NCI-H1105 (cell line): Measurements from ENCODE around the gene DHRSX.
"Not testable (repeated sequence)": the region's sequence is repeated elsewhere in the genome, so short reads cannot be mapped to it uniquely, and the experiment has no call there.

Experiments used
- DNase-seq: peaks from one replicate; lab custom pipeline; 2025; lab: John Stamatoyannopoulos, UW

DHRSX gene

DNA sequence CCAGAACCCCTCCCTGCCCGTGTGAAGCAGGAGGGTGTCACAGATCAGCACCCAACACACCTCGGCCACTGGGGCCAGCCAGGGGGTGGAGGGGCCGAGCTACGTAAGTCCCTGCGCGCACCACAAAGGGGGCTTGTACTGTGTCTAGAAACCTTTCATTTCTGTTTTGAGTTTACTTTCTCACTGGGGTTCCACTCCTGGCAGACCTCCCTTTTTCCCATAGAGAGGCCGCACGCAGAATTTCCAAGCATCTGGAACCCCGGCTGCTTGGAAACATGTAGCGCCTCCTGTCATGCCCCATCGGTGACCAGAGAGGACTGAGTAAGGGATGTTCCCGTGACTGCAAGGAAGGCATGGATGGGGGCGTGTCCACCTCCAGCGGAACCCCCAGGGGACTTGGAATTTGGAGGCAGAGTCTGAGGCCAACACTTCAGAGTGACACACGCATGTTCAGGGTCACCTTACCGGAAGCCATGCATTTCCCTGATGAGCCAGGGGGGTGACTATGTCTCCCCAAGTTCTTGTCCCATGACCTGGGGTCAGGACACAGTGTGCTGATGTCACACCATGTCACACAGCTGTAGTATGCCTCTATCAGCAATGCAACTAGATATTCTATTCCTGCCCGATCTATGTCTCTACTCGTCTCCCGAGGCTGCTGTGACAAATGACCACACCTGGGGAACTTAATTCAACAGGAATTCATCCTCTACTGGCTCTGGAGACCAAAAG lies 105.3 kb downstream of the DHRSX start:
- DNase-seq = no peak

DNA sequence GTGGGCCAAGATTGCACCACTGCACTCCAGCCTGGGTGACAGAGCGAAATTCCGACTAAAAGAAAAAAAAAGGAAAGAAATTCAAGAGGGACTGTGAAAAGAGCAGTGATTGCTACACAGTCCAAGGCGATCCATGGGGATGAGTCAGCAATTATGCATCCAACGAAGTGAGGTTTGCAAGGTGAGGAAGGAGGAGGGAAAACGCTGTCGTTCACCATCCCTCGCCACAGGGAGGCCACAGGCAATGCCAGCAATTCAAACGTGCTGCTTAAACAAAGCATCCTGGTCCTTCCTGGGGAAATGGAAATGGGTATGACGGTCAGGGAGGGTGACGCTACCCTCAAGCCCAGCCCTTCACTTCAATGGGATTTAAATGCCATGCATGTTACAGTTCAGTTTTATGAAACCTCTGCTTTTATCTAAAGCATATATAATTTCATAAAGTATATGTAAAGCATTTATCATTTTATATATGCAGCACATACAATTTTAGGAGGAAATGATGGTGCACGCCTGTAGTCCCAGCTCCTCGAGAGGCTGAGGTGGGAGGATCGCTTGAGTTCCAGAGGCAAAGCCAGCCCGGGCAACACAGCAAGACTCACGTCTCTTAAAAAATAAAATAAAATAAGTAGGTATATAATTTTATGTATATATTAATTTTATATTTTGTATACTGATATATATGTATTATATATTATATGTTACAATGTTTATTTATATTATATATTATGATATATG lies 108.7 kb downstream of the DHRSX start:
- DNase-seq = no peak

DNA sequence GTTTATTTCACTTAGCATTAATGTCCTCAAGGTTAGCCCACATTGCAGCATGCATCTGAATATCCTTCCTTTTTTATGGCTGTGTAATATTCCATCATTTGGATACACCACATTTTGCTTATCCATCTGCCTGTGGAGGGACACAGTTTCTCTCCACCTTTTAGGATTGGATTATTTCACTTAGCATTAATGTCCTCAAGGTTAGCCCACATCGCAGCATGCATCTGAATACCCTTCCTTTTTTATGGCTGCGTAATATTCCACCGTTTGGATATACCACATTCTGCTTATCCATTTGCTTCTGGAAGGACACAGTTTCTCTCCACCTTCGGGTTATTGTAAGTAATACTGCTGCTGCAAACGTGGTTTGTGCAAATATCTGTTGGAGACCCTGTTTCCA lies 110.0 kb downstream of the DHRSX start:
- no peak for DNase-seq

DNA sequence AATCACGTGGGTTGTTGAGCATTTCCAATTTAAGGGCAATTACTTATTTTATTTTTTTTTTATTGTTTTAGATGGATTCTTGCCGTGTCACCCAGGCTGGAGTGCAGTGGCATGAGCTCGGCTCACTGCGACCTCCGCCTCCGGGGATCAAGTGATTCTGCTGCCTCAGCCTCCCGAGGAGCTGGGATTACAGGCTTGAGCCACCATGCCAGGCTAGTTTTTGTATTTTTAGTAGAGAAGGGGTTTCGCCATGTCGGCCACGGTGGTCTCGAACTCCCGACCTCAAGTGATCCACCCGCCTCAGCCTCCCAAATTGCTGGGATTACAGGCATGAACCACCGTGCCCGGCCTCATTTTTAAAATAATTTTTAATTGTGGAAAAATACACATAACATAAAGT lies 111.0 kb downstream of the DHRSX start:
- DNase-seq = not testable (repeated sequence)

DNA sequence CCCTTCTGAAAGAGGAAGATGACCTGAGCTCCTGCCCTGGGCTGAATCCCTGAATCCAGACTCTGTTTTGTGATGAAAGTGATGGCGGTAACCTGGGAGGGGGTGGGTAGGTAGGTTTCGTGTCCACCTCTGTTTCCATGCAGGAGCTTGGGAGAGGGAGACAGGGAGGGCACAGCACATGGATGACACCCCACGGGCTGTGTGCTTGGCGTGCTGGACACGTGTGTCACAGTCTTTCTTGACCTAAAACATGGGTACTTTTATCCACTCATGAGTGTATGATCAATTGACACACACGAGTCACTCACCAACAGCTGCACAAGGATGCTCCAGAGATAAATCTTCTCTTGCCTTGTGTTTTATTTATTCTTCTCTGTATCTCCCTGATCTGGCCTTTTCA lies 111.5 kb downstream of the DHRSX start:
- DNase-seq = no peak

DNA sequence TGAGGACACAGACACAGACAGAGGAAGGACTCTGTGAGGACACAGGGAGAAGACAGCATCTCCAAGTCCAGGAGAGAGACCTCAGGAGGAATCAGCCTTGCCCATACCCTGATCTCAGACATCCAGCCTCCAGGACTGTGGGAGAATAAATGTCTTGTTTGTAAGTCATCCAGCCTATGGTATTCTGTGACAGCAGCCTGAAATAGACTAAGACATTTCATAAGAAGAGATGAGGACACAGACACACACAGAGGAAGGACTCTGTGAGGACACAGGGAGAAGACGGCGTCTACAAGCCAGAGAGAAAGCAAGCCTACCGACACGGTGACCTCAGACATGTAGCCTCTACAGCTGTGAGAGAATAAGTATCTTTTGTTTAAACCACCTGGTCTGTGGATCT lies 112.1 kb downstream of the DHRSX start:
- DNase-seq = no peak

DNA sequence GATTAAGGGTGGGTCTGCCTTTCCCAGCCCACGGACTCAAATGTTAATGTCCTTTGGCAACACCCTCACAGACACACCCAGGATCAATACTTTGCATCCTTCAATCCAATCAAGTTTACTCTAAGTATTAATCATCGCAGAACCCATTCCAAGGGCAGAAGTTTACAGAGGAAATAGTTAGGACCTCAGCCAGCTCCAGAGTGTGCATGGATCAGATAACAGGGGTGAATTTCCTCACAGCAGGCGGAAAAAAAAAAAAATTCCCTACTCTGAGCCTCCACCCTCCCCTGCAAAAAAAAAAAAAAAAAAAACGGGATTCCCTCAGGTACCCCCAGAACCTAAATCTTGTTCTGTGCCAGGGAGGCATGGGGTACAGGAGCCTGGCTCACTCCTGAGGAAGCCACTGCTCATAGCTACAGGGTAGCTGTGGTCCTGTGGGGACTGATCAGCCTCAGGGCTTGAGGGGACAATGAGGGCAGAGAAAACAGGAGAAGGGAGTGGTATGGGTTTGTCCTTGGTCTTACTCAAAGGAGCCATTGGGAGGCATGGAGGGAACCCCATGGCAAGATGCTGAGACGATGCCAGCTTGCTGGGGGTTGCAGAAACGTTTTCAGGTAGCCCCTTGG lies 113.0 kb downstream of the DHRSX start:
- no peak for DNase-seq

DNA sequence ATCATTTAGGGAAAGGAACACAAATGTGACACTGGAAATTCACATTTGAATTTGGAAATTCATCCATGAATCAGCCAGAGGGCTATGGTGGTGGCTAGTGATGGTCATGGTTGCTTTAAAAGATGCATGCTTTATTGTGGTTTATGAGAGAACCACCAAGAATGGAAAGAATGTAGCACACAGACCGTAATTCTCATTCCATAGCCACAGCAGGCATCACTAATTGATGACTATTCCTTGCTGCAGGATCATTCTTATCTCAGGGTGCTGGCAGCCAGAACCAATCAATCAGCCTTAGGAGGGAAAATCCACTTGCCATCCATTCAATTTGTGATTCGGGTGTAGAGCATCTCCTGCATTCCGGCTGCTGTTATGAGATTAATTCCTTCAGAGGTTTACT lies 115.6 kb downstream of the DHRSX start:
- DNase-seq = no peak

DNA sequence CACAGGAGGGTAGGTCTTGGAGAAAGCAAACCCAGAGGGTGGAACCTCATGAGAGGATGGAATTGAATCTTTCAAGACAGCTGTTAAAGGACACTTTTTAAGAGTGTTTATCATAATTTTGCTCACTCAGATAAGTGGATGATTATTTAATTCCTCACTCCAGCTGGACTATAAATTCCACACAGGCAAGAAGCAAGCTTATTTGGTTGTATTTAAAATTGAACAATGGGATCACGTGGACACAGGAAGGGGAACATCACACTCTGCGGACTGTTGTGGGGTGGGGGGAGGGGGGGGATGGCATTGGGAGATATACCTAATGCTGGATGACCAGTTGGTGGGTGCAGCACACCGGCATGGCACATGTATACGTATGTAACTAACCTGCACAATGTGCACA lies 116.3 kb downstream of the DHRSX start:
- no peak for DNase-seq

DNA sequence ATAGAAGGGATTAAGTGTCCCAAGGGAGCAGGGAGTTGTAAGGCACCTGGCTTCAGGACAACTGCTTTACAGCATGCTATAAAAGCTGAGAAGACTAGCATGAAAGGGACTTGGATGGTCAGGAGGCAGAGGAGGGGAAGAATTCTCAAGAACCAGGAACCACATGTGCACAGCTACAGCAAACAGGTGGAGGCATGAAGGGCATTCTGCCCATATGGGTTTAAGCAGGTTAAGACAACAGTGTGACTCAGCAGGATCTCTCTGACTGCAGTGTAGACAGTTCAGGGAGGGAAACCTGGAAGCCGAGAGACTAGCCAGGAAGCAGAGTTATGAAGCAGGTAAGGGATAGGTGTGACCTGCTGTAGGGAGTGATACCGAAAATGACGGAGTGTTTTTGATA lies 117.0 kb downstream of the DHRSX start:
- no peak for DNase-seq

DNA sequence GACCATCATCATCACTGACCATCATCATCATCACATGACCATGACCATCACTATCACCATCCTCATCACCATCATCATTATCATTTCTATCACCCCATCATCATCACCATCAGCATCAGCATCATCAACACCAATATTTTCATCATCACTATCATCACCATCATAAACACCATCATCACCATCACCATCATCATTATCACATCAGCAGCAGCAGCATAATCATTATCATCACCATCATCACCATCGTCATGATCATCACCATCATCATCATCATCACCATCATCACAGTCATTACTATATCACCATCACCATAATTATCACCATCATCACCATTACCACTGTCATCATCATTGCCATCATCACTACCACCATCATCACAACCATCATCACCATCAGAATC lies 117.6 kb downstream of the DHRSX start:
- DNase-seq = no peak

DNA sequence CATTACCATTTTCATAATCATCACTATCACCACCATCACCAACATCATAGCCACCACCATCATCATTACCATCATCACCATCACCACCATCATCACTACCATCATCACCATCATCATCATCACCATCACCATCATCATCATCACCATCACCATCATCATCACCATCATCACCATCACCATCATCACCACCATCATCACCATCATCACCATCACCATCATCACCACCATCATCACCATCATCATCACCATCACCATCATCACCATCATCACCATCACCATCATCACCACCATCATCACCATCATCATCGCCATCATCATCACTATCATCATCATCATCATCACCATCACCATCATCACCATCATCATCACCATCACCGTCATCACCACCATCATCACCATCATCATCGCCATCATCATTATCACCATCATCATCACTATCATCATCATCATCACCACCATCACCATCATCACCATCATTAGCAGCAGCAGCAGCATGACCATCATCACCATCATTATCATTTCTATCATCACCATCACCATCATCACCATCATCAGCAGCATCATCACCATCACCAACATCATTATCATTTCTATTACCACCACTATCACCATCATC lies 118.2 kb downstream of the DHRSX start:
- not testable (repeated sequence) for DNase-seq

DNA sequence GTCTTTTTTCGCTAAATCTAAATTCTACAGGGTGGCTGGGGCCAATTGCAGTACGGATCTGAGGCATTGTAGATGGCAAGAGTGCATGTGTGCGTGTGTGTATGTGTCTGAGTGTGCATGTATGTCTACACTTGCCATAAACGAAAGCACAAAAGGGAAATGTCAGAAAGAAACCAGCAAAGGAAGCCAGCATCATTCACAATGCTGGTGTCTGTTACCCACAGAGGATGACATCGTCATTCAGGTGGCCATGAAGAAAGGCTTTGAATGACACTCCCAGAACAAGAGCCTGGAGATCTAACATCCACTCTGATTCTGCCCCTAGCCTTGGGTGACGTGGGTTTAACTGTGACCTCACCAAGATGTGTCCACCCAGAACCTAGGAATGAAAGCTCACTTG lies 124.6 kb downstream of the DHRSX start:
- no peak for DNase-seq

DNA sequence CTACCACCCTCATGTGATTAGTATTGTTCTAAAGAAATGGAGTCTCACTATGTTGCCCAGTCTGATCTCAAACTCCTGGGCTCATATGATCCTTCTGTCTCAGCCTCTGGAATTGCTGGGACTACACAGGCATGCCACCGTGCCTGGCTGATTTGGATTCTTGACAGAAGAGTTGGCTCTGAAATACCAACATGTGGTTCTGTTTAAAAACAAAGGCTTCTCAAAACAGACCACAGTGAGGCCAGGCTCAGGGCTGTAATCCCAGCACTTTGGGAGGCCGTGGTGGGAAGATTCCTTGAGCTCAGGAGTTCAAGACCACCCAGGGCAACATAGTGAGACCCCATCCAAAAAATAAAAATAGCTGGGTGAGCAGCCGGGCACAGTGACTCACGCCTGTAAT lies 126.7 kb downstream of the DHRSX start:
- DNase-seq = no peak

DNA sequence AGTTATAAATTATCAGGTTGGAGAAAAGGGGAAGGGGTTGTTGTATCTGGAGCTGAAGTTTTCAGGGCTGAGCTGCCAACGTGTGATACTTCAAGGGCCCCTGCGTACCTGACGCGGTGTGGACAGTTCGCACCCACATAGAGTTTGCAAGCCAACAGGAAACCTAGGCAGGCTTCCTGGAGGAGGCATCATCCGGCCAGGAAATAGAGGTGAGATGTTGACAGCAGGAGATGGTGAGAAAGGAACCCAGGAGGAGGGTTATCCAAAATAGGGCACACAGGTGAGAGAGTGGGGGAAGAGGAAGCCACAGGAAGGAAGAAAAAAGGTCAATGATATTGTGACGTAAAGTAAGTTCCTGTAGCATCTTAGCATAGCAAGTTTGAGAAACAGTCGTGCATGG lies 127.2 kb downstream of the DHRSX start:
- DNase-seq = no peak

DNA sequence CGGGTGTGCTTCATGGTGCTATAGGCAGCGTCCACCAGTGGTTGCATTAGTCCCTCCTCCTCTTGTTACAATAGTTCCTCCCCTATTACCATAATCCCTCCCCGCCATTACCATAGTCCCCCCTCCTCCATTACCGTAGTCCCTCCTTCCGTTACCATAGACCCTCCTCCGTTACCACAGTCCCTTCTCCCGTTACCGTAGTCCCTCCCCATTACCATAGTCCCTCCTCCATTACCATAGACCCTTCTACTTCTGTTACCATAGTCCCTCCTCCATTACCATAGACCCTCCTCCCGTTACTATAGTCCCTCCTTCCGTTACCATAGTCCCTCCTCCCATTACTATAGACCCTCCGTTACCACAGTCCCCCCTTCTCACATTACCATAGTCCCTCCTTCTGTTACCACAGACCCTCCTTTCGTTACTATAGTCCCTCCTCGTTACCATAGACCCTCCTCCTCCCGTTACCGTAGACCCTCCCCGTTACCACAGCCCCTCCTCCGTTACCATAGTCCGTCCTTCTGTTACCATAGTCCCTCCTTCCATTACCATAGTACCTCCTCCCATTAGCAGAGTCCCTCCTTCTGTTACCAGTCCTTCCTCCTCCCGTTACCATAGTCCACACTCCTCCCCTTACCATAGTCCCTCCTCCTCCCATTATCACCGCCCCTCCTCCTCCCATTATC lies 129.6 kb downstream of the DHRSX start:
- DNase-seq = no peak

DNA sequence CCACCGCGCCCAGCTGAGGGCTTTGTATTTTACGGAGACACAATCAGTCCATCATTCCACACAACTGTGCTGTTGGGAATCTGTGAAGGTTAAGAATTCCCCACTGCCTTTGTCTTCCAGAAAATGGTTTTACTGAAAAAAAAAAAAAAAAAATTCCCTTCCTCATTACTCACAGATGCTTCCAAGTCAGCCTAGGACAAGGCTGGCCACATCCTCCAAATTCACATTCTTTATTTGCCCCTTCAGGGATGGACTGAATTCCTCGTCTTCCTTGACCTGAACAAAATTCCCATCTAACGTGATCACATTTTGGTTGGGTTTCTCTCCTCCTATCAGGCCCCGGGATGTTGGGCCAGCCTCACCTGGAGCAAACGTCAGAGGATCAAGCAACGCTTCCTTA lies 130.3 kb downstream of the DHRSX start:
- DNase-seq = no peak

DNA sequence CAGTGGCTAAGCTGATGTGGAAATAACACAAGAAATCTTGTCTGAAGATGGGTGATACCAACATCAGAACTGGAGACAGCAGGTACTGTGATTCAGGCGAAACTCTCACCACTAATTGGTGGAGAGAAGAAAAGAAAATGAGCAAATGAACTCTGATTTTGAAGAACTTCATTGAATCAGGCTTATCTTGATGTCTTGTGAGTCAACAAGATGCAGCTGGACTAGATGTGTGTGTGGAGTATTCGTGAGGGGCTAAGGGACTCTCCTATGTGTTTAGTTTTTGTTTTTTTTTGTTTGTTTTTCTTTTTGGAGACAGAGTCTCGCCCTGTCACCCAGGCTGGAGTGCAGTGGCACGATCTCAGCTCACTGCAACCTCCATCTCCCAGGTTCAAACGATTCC lies 131.6 kb downstream of the DHRSX start:
- no peak for DNase-seq

DNA sequence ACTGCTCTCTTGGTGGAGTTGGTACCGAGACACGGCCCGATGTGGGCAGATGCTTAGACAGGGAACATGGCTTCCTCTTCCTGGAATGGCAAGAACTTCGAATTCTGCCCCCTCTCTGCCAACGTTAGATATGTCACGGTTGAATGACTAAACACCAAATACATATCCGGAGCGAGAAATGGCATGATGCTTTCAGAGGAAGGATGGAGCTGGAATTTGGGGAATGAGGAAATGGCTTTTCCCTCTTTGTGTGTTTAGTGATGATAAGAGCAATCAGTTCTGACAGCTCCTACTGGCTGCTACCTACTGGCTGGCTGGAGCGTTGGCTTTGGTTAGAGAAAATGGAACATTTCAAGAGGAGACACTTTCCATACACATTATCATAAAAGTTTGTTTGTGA lies 140.0 kb downstream of the DHRSX start:
- DNase-seq = no peak

DNA sequence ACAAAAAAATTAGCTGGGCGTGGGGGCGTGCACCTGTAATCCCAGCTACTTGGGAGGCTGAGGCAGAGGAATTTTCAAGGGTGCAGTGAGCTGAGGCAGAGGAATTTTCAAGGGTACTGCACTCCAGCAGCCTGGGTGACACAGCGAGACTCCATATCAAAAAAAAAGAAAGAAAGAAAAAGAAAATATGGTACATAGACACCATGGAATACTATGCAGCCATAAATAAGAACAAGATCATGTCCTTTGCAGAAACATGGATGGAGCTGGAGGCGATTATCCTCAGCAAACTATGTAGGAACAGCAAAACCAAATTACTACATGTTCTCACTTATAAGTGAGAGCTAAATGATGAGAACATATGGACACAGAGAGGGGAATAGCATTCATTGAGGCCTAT lies 141.3 kb downstream of the DHRSX start:
- DNase-seq = not testable (repeated sequence)

DNA sequence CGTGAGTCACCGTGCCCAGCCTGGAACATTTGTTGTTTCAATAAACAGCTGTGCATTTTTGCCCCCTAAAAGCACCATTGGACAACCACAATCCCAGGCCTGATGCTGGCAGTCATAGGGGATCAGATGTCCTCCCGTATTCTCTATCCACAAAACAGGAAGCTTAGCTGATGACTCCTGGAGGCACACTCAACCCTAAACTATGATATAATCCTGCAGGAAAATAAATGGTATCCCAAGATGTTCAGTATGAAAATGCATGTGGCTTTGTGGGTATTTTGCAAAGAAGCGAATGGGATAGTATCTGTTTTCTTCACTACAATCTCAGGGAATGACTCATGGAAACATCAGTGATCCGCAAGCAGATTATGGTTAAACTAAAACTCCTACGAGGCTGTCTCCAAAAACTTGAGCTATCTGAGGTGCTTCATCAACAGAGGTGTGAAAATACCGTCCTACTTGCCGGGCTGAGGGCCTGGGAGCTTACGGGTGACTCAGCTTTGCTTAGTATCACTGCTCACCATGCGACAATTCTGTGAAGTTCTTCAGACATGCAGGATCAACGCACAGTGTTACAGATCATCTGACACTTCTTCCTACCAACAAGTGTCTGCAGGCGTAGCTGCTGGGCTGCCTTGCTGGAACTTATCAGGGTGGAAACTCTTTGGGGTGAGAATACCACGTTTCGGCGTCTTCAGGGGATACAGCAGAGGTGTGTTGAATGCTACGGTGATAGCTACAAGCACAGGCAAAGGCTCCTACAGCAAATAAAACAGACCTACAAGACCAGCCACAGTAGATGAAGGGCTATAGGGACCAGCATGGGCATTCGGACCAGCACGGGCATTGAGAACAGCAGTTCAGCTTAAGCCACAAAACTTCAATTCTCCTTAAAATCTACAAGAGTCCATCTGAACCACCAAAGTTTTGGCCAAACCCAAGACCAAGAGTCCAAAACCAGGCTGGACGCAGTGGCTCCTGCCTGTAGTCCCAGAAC lies 148.5 kb downstream of the DHRSX start:
- DNase-seq = no peak
